ENCODE results near the gene SOX21. TPM values are rescaled to one million over a fixed set of nuclear protein-coding genes. Genes with fewer than 3 reads are reported as not detected.
A peak's percentile ranks its signal among the peaks of the same experiment; 100 is the strongest.

SOX21 gene
- total and polyA plus RNA-seq, 2 experiments from 2014 or later = 1.7 to 3.5 TPM

GRCh38 chr13:94667190-94667589, 45.2 kb downstream of the SOX21 start:
- no peaks in the 10 kb centered on the region for H4K20me1 ChIP-seq (replicated peaks; ENCODE audit: insufficient read depth)
- Mint-ChIP-seq H3K4me1 (peaks cover 12% of the 10 kb centered on the region), H3K4me3 (no peak overlapping the region), H3K36me3 (ENCODE audit: low read depth) (no peaks in the 10 kb centered on the region), H3K27ac (no peak overlapping the region), H3K9me3 (no peaks in the 10 kb centered on the region), H3K27me3 (ENCODE audit: insufficient read depth, low read depth, poor library complexity) (peaks cover under 1% of the 10 kb centered on the region)
- H3K4me3 ChIP-seq = no peak overlapping the region
- peaks cover 7% of the 10 kb centered on the region for H3K4me1 ChIP-seq (ENCODE audit: insufficient read depth)
- no peaks in the 10 kb centered on the region for H3K79me2 ChIP-seq (replicated peaks; ENCODE audit: insufficient read depth)
- no peaks in the 10 kb centered on the region for H3K36me3 ChIP-seq (ENCODE audit: insufficient read depth)
- no peaks in the 10 kb centered on the region for H3F3A ChIP-seq (replicated peaks; ENCODE audit: low read depth)
- H3K4me2 ChIP-seq = no peak overlapping the region
- H3K9me2 ChIP-seq (ENCODE audit: insufficient read depth) = no peaks in the 10 kb centered on the region
- no peak overlapping the region for H3K27ac ChIP-seq (ENCODE audit: low read depth)
- H2AFZ ChIP-seq = 0 out of 2 replicates have a peak overlapping the region, but pooled peaks have one; percentile 9
- no peak for DNase-seq (ENCODE audit: low spot score)
- no peaks in the 10 kb centered on the region for H3K27me3 ChIP-seq (ENCODE audit: insufficient read depth)
- TF ChIP-seq NANOG (IDR thresholded peaks at IDR 0.05; ENCODE audit: borderline replicate concordance) (no peak), POLR2AphosphoS5 (IDR thresholded peaks at IDR 0.05; ENCODE audit: low read depth) (no peak), CREB1 (CRISPR knock-in tag; IDR thresholded peaks at IDR 0.05; ENCODE audit: low read depth) (no peak), EZH2phosphoT487 (IDR thresholded peaks at IDR 0.05; ENCODE audit: unreplicated experiment) (no peak), ZNF114 (CRISPR knock-in tag; IDR thresholded peaks at IDR 0.05) (no peak), JUNB (IDR thresholded peaks at IDR 0.05; ENCODE audit: unreplicated experiment) (no peak), STAT1 (IDR thresholded peaks at IDR 0.05; ENCODE audit: unreplicated experiment) (no peak), ZNF331 (CRISPR knock-in tag; IDR thresholded peaks at IDR 0.05; ENCODE audit: low read depth) (no peak), ZNF462 (CRISPR knock-in tag; IDR thresholded peaks at IDR 0.05) (no peak), EZH2 (IDR thresholded peaks at IDR 0.05; ENCODE audit: low read depth, unreplicated experiment) (no peak)
- TF ChIP-seq, protein P1, sequence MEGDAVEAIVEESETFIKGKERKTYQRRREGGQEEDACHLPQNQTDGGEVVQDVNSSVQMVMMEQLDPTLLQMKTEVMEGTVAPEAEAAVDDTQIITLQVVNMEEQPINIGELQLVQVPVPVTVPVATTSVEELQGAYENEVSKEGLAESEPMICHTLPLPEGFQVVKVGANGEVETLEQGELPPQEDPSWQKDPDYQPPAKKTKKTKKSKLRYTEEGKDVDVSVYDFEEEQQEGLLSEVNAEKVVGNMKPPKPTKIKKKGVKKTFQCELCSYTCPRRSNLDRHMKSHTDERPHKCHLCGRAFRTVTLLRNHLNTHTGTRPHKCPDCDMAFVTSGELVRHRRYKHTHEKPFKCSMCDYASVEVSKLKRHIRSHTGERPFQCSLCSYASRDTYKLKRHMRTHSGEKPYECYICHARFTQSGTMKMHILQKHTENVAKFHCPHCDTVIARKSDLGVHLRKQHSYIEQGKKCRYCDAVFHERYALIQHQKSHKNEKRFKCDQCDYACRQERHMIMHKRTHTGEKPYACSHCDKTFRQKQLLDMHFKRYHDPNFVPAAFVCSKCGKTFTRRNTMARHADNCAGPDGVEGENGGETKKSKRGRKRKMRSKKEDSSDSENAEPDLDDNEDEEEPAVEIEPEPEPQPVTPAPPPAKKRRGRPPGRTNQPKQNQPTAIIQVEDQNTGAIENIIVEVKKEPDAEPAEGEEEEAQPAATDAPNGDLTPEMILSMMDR (conservative IDR thresholded peaks at IDR 0.05; ENCODE audit: low read depth in 2 of 2) = no peak
- TF ChIP-seq, protein P2, sequence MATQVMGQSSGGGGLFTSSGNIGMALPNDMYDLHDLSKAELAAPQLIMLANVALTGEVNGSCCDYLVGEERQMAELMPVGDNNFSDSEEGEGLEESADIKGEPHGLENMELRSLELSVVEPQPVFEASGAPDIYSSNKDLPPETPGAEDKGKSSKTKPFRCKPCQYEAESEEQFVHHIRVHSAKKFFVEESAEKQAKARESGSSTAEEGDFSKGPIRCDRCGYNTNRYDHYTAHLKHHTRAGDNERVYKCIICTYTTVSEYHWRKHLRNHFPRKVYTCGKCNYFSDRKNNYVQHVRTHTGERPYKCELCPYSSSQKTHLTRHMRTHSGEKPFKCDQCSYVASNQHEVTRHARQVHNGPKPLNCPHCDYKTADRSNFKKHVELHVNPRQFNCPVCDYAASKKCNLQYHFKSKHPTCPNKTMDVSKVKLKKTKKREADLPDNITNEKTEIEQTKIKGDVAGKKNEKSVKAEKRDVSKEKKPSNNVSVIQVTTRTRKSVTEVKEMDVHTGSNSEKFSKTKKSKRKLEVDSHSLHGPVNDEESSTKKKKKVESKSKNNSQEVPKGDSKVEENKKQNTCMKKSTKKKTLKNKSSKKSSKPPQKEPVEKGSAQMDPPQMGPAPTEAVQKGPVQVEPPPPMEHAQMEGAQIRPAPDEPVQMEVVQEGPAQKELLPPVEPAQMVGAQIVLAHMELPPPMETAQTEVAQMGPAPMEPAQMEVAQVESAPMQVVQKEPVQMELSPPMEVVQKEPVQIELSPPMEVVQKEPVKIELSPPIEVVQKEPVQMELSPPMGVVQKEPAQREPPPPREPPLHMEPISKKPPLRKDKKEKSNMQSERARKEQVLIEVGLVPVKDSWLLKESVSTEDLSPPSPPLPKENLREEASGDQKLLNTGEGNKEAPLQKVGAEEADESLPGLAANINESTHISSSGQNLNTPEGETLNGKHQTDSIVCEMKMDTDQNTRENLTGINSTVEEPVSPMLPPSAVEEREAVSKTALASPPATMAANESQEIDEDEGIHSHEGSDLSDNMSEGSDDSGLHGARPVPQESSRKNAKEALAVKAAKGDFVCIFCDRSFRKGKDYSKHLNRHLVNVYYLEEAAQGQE (IDR thresholded peaks at IDR 0.05; ENCODE audit: unreplicated experiment) = no peak
- TF ChIP-seq, protein P3, sequence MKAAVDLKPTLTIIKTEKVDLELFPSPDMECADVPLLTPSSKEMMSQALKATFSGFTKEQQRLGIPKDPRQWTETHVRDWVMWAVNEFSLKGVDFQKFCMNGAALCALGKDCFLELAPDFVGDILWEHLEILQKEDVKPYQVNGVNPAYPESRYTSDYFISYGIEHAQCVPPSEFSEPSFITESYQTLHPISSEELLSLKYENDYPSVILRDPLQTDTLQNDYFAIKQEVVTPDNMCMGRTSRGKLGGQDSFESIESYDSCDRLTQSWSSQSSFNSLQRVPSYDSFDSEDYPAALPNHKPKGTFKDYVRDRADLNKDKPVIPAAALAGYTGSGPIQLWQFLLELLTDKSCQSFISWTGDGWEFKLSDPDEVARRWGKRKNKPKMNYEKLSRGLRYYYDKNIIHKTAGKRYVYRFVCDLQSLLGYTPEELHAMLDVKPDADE (IDR thresholded peaks at IDR 0.05) = no peak
- ATAC-seq = no peak

All from GM23338 (cell line).